ENCODE measurements around the gene TSR1. TPM values are rescaled to one million over a fixed set of nuclear protein-coding genes. Genes with fewer than 3 reads are reported as not detected.
A peak's percentile ranks its signal among the peaks of the same experiment; 100 is the strongest.

TSR1 gene
- 59.8 and 70.3 TPM in 2 replicates for polyA plus RNA-seq (2014; cell fraction: cytosol; rRNA removed)
- polyA plus RNA-seq (2014; cell fraction: nucleus; rRNA removed), result 75.9 and 86.6 TPM in 2 replicates

- peak; percentile 93 for DNase-seq (ENCODE audit: low spot score)
Observed at GRCh38 chr17:2336215-2336851, at the start of gene TSR1. Gene TSR1, minus strand, starts transcription at chr17:2336457. Its CDS starts 30 bp downstream, at chr17:2336427.

GRCh38 chr17:2385240-2386210 is 49.3 kb upstream of the TSR1 start:
- DNase-seq (ENCODE audit: low spot score), result no peak

GRCh38 chr17:2384439-2385127 is 48.3 kb upstream of the TSR1 start:
- DNase-seq (ENCODE audit: low spot score), result no peak

GRCh38 chr17:2383628-2384167 is 47.4 kb upstream of the TSR1 start:
- DNase-seq (ENCODE audit: low spot score), result no peak

GRCh38 chr17:2380950-2381649 is 44.8 kb upstream of the TSR1 start:
- no peak for DNase-seq (ENCODE audit: low spot score)

- peak; percentile 79 for DNase-seq (ENCODE audit: low spot score)
Observed at GRCh38 chr17:2380226-2380922, 44.1 kb upstream of the TSR1 start.

- DNase-seq (ENCODE audit: low spot score), result no peak
Observed at GRCh38 chr17:2379489-2380225, 43.4 kb upstream of the TSR1 start.

- no peak for DNase-seq (ENCODE audit: low spot score)
Observed at GRCh38 chr17:2378905-2379304, 42.6 kb upstream of the TSR1 start.

GRCh38 chr17:2377659-2378058 is 41.4 kb upstream of the TSR1 start:
- DNase-seq (ENCODE audit: low spot score), result no peak

- no peak for DNase-seq (ENCODE audit: low spot score)
Observed at GRCh38 chr17:2376107-2376506, 39.9 kb upstream of the TSR1 start.

- no peak for DNase-seq (ENCODE audit: low spot score)
Observed at GRCh38 chr17:2375406-2375805, 39.1 kb upstream of the TSR1 start.

- DNase-seq (ENCODE audit: low spot score), result no peak
Observed at GRCh38 chr17:2374549-2375285, 38.5 kb upstream of the TSR1 start.

GRCh38 chr17:2373179-2373578 is 36.9 kb upstream of the TSR1 start:
- DNase-seq (ENCODE audit: low spot score), result no peak

GRCh38 chr17:2372681-2373080 is 36.4 kb upstream of the TSR1 start:
- no peak for DNase-seq (ENCODE audit: low spot score)

- DNase-seq (ENCODE audit: low spot score), result no peak
Observed at GRCh38 chr17:2372180-2372579, 35.9 kb upstream of the TSR1 start.

- DNase-seq (ENCODE audit: low spot score), result no peak
Observed at GRCh38 chr17:2371183-2372130, 35.2 kb upstream of the TSR1 start.

- DNase-seq (ENCODE audit: low spot score), result no peak
Observed at GRCh38 chr17:2370211-2370589, 33.9 kb upstream of the TSR1 start.

All from SK-N-DZ (cell line).